GM19438 (cell line): Measurements from ENCODE around the gene TASOR2.

Experiments used
- ATAC-seq: cut with Tn5 transposase; IDR thresholded peaks from one replicate; pipeline ENCODE4 v1.9.1; 2021; ENCODE audit warnings: low read depth; ENCODE audit not compliant: unreplicated experiment

Gene TASOR2

DNA sequence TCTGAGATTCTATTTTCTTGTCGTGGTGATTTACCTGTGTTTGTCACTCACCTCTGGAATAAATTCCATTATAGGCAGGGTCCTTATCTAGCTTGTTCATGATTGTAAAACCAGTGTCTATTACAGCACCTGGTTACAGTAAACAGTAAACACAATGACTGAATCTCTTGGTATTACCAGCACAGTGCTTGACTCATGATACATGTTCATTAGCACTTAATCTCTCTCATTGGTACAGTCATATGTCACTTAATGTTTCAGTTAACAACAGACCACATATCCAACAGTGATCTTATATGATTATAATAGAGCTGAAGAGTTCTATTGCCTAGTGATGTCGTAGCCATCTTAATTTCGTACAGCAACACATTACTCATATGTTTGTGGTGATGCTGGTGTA is 1.6 kb upstream of the TASOR2 start:
- ATAC-seq, result no peak

DNA sequence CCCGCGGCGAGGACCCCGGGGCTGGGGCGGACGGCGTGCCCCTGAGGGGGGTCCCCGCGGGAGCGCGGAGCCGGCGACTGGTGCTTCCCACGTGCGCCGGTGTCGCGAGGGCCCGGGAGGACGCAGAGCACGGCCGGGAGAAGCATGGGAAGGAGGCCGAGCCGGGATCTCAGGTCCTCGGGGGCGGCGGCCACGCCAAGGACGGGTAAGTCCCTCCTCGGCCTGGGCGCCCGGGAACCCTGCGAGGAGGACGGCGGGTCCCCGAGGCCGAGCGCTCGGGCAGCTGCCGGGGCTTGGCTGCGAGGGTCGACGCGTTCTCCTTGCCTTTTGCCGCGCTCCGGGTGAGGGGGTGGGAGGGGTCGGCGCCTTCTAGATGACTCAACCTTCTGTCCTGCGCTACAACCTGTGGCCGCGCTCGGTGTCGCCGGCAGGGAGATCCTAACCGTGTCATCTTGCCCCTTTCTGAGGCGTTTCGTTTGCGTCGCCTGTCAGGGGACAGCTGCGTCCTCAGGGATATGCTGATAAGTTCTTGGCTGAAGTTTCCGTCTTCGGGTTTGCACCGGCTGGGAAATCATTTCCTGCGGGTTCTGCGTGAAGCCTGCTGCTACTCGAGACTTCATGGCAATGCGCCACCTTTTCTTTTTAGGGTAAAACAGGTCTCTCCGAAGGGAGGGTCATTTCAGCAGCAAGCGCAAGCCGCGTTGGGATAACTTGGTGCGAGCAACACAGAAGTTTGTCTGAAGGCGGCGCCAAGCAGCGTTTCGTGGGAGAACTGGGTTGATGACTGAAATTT is 529 bp downstream of the TASOR2 start:
- peak; percentile 44 for ATAC-seq

DNA sequence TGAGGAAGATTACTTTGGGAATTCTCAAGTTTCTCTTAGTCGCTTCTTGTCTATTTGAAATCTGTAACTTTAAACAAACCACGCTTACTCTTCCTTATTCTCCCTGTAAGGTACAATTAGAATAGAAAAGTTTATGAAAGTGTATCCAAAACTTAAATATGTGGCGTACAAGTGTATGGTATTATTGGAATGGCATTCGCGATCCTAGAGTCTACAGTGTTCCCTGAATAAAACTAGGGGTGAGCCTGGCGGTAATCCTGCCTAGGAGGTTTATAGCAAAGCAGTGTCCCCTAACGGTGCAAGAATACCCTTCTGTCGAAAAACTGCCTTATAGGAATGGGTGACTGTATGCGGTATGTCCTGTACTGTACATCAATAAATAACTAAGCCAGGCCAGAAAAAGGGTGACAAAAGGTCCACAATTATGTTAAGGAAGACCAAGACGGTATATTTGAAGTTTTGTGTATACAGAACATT is 1.2 kb downstream of the TASOR2 start:
- ATAC-seq, result no peak

DNA sequence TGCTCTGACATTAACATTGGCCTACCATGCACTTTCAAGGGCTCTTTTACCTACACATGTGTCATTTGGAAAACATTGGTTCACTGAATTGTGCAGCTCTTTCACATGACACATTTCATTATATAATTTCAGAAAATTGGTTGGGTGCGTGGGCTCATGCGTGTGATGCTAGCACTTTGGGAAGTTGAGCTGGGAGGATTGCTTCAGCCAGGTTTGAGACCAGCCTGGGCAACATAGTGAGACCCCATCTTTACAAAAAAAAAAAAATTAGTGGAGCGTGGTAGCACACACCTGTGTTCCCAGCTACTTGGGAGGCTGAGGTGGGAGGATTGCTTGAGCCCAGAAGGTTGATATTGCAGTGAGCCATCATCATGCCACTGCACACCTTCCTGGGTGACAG is 3.9 kb downstream of the TASOR2 start:
- ATAC-seq, result no peak

- no peak for ATAC-seq
Observed at GRCh38 chr10:5691786-5692185, 7.1 kb downstream of the TASOR2 start.

DNA sequence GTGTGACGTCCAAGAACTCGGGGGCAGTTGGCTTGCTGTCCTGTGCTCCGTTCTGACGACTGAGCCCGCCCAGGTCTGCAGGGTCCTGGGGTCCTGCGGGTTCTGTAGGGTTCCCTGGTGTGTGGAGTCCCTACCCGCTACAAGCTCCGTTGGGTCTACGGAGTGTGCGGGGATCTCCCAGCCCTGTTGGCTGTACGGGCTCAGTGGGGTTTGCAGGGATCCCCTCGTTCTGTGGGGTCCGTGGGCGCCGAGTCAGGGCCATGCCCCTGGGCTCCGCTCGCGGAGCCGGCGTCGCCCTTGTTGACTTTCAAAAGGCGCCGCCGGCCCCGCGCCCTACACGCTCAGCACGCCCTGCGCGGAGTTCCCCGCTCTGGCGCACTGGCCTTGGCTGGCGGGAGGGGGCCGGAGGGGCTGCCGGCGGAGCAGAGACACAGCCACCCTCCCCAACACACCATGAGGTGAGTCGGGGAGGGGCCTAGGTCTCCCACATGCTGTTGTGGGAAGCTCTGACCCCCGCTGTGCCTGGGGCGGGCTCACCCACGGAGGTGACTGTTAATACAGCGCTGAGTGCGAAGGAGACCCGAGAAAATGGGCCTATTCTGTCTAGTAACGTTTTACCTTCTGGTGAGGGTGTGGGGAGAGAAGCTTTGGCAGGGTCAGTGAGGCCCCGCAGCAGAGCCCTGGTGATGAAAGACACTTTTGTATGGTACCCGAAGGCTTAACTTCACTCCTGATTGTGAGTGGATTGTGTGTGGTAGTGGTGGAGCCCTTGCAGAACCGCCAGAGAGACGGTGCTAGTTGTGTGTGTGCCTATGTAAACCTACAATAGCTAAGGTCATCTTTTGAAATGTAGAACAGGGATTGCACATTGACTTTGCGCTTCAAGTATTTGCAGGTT is 8.1 kb downstream of the TASOR2 start:
- ATAC-seq, result peak; percentile 77

DNA sequence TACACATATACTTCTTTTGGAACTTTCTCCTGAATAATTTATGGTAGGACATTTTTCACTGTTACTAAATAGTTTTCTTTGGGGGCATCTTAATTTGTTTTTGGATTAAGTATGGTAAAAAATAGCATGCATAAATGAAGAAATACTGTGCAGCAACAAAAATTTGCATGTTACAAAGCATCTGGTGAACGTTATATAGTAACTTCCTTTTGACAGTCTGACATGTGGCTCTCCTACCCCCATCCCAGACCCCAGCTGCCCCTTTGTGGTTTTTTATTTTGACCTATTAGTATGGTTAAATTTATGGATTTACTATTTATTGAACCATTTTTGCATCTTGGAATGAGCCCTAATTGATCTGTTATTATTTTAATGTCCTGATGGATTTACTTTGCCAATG is 9.9 kb downstream of the TASOR2 start:
- no peak for ATAC-seq

DNA sequence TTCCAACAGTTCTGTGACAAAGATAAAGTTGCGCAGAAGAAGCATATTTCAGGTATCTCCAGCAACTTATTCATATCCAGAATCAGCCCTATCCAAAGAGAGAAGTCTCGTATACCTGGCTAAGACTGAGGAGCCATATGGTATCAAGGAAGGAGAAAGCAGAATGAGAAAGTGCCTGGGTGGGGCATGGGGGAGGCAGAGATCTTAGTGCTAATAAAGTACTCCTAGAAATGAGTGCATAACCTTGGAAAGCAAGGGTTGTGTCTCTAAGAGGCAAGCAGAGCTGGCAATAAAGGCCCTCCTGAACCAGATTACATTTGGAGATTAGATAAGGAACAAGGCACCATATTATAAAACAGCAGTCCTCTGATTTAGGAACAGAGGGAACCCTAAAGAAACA is 12.7 kb downstream of the TASOR2 start:
- ATAC-seq, result no peak

- ATAC-seq, result no peak
Observed at GRCh38 chr10:5698062-5698461, 13.4 kb downstream of the TASOR2 start.

DNA sequence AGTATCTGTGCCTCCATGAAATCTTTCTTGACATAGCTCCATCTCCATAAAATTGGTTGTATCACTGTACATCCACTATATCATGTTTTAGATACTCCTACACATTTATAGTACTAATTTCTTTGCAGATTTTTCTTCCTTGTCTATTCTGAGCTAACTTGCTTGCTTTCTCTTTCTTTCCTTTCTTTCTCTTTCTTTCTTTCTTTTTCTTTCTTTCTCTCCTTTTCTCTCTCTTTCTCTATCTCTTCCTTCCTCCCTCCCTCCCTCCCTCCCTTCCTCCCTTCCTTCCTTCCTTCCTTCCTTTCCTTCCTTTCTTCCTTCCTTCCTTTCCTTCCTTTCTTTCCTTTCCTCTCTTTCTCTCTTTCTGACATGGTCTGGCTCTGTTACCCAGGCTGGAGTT is 23.7 kb downstream of the TASOR2 start:
- no peak for ATAC-seq

- ATAC-seq, result no peak
Observed at GRCh38 chr10:5709865-5710264, 25.2 kb downstream of the TASOR2 start.

- no peak for ATAC-seq
Observed at GRCh38 chr10:5710859-5711258, 26.2 kb downstream of the TASOR2 start.

DNA sequence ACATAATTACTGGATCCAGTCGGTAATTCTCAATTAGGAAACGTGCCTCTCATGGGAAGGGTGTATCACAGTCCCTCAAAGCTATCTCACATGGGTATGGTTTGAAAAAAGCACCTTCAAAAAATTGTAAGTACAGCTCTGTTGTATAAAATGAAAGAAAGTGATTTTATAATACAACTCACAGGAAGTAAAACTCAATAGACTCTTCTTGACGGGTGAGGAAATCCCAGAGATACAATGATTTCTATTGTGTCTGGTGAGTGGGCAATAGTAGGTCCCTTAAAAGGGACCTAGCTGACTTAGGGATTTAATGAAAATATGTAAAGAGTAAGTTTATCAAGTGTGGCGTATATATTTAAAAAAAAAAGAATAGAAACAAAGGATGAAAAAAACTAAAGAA is 27.0 kb downstream of the TASOR2 start:
- ATAC-seq, result no peak

GRCh38 chr10:5719546-5719945 is 34.9 kb downstream of the TASOR2 start:
- no peak for ATAC-seq

- no peak for ATAC-seq
Observed at GRCh38 chr10:5720182-5720581, 35.5 kb downstream of the TASOR2 start.

DNA sequence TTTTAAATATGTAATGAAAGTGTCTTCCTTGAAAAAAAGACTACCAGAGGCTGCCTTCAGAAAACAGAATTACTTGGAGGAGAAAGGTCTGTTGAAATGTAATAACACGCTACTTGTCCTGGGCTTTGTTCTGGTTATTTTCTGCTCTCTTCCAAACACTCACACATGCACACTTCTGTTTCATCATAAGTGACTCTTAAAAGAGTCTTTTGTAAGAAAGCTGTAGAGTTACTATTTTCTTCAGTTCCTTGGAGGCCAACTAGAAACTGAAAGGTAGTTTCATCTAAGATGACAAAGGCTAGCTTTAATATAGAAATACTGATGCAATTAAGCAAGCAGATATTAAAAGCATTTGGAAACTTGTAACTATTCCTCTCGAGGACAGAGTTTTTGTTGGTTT is 39.1 kb downstream of the TASOR2 start:
- no peak for ATAC-seq

DNA sequence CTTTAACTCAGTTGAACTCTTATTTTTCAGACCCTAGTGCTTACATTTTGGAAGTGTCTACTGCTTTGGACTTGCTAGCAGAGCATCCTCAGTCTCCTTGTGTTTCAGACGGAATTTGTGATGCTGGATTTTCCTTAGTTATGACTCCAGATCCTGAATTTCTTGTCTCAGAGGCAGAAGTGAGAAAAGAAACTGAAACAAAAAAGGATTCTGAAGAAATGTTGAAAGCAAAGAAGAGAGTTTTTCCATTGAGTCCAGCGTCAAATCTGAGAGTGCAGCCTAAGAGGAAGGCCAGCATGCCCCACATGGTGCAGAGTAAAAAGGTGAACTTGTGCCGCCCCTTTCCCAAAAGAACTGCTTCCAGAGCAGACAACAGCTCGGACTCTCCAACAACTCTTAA is 46.1 kb downstream of the TASOR2 start:
- ATAC-seq, result no peak

DNA sequence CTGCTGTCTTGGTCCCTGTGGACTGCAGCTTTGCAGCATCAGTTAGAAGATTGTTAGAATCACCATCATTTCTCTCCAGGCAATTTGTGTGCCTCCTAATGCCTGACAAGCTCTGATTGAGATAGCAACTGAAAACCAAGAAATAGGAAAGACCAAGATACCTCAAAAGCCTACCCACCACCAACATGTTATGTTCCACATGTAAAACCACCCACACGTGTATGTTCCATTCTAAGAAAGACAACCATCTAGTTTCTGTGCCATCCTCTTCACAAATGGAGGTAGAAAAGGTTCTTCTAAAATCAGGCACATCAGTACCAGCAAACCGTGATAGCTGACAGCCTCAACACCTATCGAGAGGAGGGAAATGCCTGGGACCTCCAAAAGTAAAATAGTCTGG is 46.9 kb downstream of the TASOR2 start:
- no peak for ATAC-seq

DNA sequence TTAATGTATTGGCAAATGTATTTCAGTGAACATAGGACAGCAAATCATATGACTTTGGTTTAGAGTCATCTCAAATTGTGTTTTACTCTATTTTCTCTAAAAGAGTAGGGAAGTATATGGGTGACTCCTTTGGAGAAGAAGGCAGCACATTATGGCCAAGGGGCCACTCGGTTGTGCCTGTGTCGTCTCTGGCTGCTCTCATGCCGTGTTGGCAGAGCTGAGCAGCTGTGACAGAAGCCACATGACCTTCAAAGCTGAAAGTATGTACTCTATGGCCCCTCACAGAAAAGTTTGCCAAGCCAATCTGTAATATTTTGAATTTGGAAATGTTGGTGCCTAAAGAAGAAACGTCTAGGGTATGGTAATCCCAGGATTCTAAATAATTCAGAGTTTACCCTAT is 47.5 kb downstream of the TASOR2 start:
- no peak for ATAC-seq
